Endothelial cell of umbilical vein (primary cell): ENCODE results near the gene UBE2E1. TPM values are rescaled to one million over a fixed set of nuclear protein-coding genes. Genes with fewer than 3 reads are reported as not detected.
A peak's percentile ranks its signal among the peaks of the same experiment; 100 is the strongest.

ENCODE experiments used
- BruUV-seq: library from RNA; stranded (reverse); fragments of 400-500 nt; replicated peaks from 2 replicates; lab custom pipeline; 2021; lab: Mats Ljungman, UMichigan
- CTCF ChIA-PET: fragments of 300-600, 350-600 bp; sonication (Branson Sonifier 250); formaldehyde crosslinking; loops from one replicate; lab custom pipeline; 2021; ENCODE audit warnings: antibody characterized with exemption, inconsistent platforms; lab: Charles Lee
- POLR2A ChIA-PET: fragments of 300-600, 350-600 bp; sonication (Branson Sonifier 250); formaldehyde crosslinking; loops from one replicate; lab custom pipeline; 2021; ENCODE audit warnings: antibody characterized with exemption, inconsistent platforms; lab: Charles Lee
- DNase-seq: peaks from one replicate; pipeline ENCODE4 v3.0.0-alpha.2; 2011; ENCODE audit warnings: low read depth, low spot score
- FAIRE-seq: peaks from 2 replicates; lab custom pipeline; 2011; peaks lifted over from hg19 to GRCh38; lab: Jason Lieb, UNC
- H2AFZ ChIP-seq: 2 replicates; pipeline ENCODE4 v1.6.0; 2012; ENCODE audit warnings: low read depth, low read length, control low read depth, inconsistent platforms
- H3K27ac ChIP-seq: 2 replicates; pipeline ENCODE4 v1.5.1; 2011; ENCODE audit warnings: low read depth, mild to moderate bottlenecking, control low read depth, low read length, moderate library complexity; ENCODE audit not compliant: insufficient read depth
- H3K27me3 ChIP-seq, 2 experiments: 2 replicates each; pipeline versions ENCODE4 v1.6.0 to v1.6.1; 2011; ENCODE audit warnings: low read length in 2 of 2, mixed read lengths in 1 of 2; ENCODE audit not compliant: control insufficient read depth in 2 of 2, insufficient read depth in 2 of 2
- H3K36me3 ChIP-seq, 2 experiments: 2 replicates in 1 of 2; 3 replicates in 1 of 2; pipeline ENCODE4 v1.5.1; 2011; ENCODE audit warnings: low read length in 2 of 2, mild to moderate bottlenecking in 1 of 2, moderate library complexity in 1 of 2; ENCODE audit not compliant: control insufficient read depth in 2 of 2, insufficient read depth in 2 of 2; ENCODE audit errors: extremely low read depth in 1 of 2
- H3K4me1 ChIP-seq: 3 replicates; pipeline ENCODE4 v1.5.1; 2011; ENCODE audit warnings: mild to moderate bottlenecking, low read length; ENCODE audit not compliant: control insufficient read depth, insufficient read depth; ENCODE audit errors: extremely low read depth
- H3K4me2 ChIP-seq: 2 replicates; pipeline ENCODE4 v1.6.1; 2011; ENCODE audit warnings: low read length, control low read depth, mixed read lengths; ENCODE audit not compliant: insufficient read depth
- H3K4me3 ChIP-seq, 3 experiments: fragments of 200-600 bp in 1 of 3; sonication (generic), shearing (Covaris generic) in 1 of 3; replicated peaks in 1 of 3; 2 replicates each; pipeline ENCODE4 v1.5.1; 2011 to 2016; ENCODE audit warnings: control low read depth in 3 of 3, low read length in 3 of 3, mild to moderate bottlenecking in 2 of 3, inconsistent platforms in 1 of 3, low read depth in 1 of 3, moderate library complexity in 1 of 3; ENCODE audit not compliant: insufficient read depth in 1 of 3
- H3K79me2 ChIP-seq: 2 replicates; pipeline ENCODE4 v1.6.0; 2012; ENCODE audit warnings: low read length, inconsistent platforms; ENCODE audit not compliant: control insufficient read depth, insufficient read depth
- H3K9ac ChIP-seq: replicated peaks from 2 replicates; pipeline ENCODE3; 2011; ENCODE audit warnings: low read length, control low read depth; ENCODE audit not compliant: insufficient read depth; ENCODE audit errors: extremely low read depth
- H3K9me1 ChIP-seq: replicated peaks from 3 replicates; pipeline ENCODE4 v1.6.0; 2011; ENCODE audit warnings: mild to moderate bottlenecking, low read length; ENCODE audit not compliant: control insufficient read depth, insufficient read depth; ENCODE audit errors: extremely low read depth
- H3K9me3 ChIP-seq: replicated peaks from 2 replicates; pipeline ENCODE4 v1.5.1; 2012; ENCODE audit warnings: low read length, inconsistent platforms; ENCODE audit not compliant: control insufficient read depth, insufficient read depth
- H4K20me1 ChIP-seq: replicated peaks from 2 replicates; pipeline ENCODE3; 2011; ENCODE audit warnings: mild to moderate bottlenecking, low read length; ENCODE audit not compliant: control insufficient read depth, insufficient read depth; ENCODE audit errors: extremely low read depth
- EZH2 ChIP-seq: IDR thresholded peaks from 2 replicates; pipeline ENCODE4 v1.6.1; 2012; ENCODE audit warnings: borderline replicate concordance, low read depth, mild to moderate bottlenecking, moderate library complexity, low read length, inconsistent platforms; ENCODE audit not compliant: severe bottlenecking
- FOS ChIP-seq: IDR thresholded peaks from 2 replicates; pipeline ENCODE4 v1.6.1; 2011; ENCODE audit warnings: mild to moderate bottlenecking, low read length, moderate library complexity, borderline replicate concordance; ENCODE audit not compliant: insufficient read depth
- GATA2 ChIP-seq: IDR thresholded peaks from 2 replicates; pipeline ENCODE4 v1.7.0; 2011; ENCODE audit warnings: low read depth, mild to moderate bottlenecking, moderate library complexity, mixed read lengths, low read length; ENCODE audit not compliant: insufficient read length, insufficient read depth
- JUN ChIP-seq: IDR thresholded peaks from 2 replicates; pipeline ENCODE4 v1.6.1; 2011; ENCODE audit warnings: borderline replicate concordance, low read depth; ENCODE audit not compliant: insufficient read length, insufficient read depth
- MYC ChIP-seq: IDR thresholded peaks from one replicate; pipeline ENCODE4 v1.6.1; 2011; ENCODE audit warnings: mild to moderate bottlenecking, low read depth, low read length
- POLR2A ChIP-seq: IDR thresholded peaks from 2 replicates; pipeline ENCODE4 v1.6.1; 2012; ENCODE audit warnings: low read depth, mild to moderate bottlenecking, control low read depth, low read length
- POLR2AphosphoS5 ChIP-seq: IDR thresholded peaks from 2 replicates; pipeline ENCODE4 v1.6.1; 2012; ENCODE audit warnings: low read depth, mild to moderate bottlenecking, control low read depth, low read length, moderate library complexity; ENCODE audit not compliant: insufficient read depth
- dilution Hi-C: fragments of 300-500 bp; cut with MboI; formaldehyde crosslinking; loops from one replicate; pipeline ENCODE4 v1.15.0; 2019; ENCODE audit warnings: low sequenced_read_pairs; ENCODE audit not compliant: extremely low pct_ligation_motif_present
- intact Hi-C: fragments of 100-400 bp; cut with micrococcal nuclease; formaldehyde crosslinking; loops from one replicate; pipeline ENCODE4 v1.10.0; 2022
- polyA plus RNA-seq, 4 experiments: library from polyadenylated mRNA; depleted of rRNA in 3 of 4; stranded (reverse) in 3 of 4; unstranded in 1 of 4; fragments of >200 nt; gene quantifications; 2 replicates each; pipeline versions ENCODE4 v1.2.1 to v1.2.3, GENCODE V29; 2011 to 2012; ENCODE audit warnings: missing spikeins in 1 of 4
- total RNA-seq: library from RNA; stranded (reverse); gene quantifications from 2 replicates; pipeline ENCODE4 v1.2.3, GENCODE V29; 2021
- TF ChIP-seq, protein P1 (sequence below): IDR thresholded peaks from 2 replicates; pipeline ENCODE4 v1.6.1; 2011; ENCODE audit not compliant: insufficient read depth, insufficient read length
- TF ChIP-seq, protein P2 (sequence below), 2 donors: IDR thresholded peaks; 1 replicate in 1 of 2; 2 replicates in 1 of 2; pipeline ENCODE4 v1.5.1; 2011; ENCODE audit warnings: low read length in 2 of 2, mild to moderate bottlenecking in 2 of 2, moderate library complexity in 2 of 2, control low read depth in 1 of 2, inconsistent platforms in 1 of 2, low read depth in 1 of 2; ENCODE audit not compliant: insufficient read depth in 1 of 2; ENCODE audit errors: extremely low read depth in 1 of 2

The UBE2E1 gene
- total and polyA plus RNA-seq, 2 donors (not counting 3 experiments of a cell fraction or from before 2014, with no cell fraction given) = 72.7 to 114 TPM

GRCh38 chr3:23756206-23756840, 49.4 kb upstream of the UBE2E1 start:
- peak; percentile 59 for FAIRE-seq

More at GRCh38 chr3:23756206-23756840, 49.4 kb upstream of the UBE2E1 start:
- no peaks in the 10 kb centered on the region for H3K36me3 ChIP-seq
- no peaks in the 10 kb centered on the region for H3K9me3 ChIP-seq
- no peak for TF ChIP-seq JUN
- TF ChIP-seq FOS = no peak
- no peak for TF ChIP-seq GATA2
- TF ChIP-seq, protein P1, sequence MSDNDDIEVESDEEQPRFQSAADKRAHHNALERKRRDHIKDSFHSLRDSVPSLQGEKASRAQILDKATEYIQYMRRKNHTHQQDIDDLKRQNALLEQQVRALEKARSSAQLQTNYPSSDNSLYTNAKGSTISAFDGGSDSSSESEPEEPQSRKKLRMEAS = no peak
- TF ChIP-seq, protein P2, sequence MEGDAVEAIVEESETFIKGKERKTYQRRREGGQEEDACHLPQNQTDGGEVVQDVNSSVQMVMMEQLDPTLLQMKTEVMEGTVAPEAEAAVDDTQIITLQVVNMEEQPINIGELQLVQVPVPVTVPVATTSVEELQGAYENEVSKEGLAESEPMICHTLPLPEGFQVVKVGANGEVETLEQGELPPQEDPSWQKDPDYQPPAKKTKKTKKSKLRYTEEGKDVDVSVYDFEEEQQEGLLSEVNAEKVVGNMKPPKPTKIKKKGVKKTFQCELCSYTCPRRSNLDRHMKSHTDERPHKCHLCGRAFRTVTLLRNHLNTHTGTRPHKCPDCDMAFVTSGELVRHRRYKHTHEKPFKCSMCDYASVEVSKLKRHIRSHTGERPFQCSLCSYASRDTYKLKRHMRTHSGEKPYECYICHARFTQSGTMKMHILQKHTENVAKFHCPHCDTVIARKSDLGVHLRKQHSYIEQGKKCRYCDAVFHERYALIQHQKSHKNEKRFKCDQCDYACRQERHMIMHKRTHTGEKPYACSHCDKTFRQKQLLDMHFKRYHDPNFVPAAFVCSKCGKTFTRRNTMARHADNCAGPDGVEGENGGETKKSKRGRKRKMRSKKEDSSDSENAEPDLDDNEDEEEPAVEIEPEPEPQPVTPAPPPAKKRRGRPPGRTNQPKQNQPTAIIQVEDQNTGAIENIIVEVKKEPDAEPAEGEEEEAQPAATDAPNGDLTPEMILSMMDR (IDR thresholded peaks at IDR 0.05; ENCODE audit: extremely low read depth in 1 of 2, insufficient read depth in 1 of 2, low read depth in 1 of 2, low read length in 2 of 2) = no peak
- no peak for TF ChIP-seq POLR2A
- no peak for TF ChIP-seq MYC
- TF ChIP-seq EZH2 = no peak
- TF ChIP-seq POLR2AphosphoS5 = no peak
- peaks cover 6% of the 10 kb centered on the region for H3K4me1 ChIP-seq
- H4K20me1 ChIP-seq = no peaks in the 10 kb centered on the region
- H3K27me3 ChIP-seq = no peaks in the 10 kb centered on the region
- H3K4me3 ChIP-seq = no peak overlapping the region
- no peak for DNase-seq
- BruUV-seq = no TSS peak
- H3K79me2 ChIP-seq = no peaks in the 10 kb centered on the region
- CTCF ChIA-PET = no interaction called here
- POLR2A ChIA-PET = no interaction called here
- no peak overlapping the region for H2AFZ ChIP-seq
- no peaks in the 10 kb centered on the region for H3K9me1 ChIP-seq
- no peak overlapping the region for H3K9ac ChIP-seq
- dilution Hi-C loops (no loop called here), intact Hi-C loops (no loop called here)
- no peak overlapping the region for H3K4me2 ChIP-seq
- H3K27ac ChIP-seq = no peak overlapping the region
